Activated gamma-delta T cell (primary cell): ENCODE measurements around the gene MYADM.

Source experiments
- DNase-seq: peaks from one replicate; lab custom pipeline; 2025; lab: John Stamatoyannopoulos, UW

The MYADM gene

DNA sequence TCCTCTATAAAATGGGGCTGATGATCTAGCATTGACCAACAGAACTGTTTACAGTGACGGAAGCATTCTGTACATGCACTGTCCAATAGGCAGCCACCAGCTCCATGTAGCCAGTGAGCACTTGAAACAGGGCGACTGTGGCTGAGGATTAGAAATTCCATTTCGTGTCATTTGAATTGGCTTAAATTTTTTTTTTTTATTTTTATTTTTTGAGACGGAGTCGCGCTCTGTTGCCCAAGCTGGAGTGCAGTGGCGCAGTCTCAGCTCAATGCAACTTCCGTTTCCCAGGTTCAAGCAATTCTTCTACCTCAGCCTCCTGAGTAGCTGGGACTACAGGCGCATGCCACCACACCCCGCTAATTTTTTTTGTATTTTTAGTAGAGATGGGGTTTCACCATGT lies 17.4 kb downstream of the MYADM start:
- DNase-seq, result no peak

DNA sequence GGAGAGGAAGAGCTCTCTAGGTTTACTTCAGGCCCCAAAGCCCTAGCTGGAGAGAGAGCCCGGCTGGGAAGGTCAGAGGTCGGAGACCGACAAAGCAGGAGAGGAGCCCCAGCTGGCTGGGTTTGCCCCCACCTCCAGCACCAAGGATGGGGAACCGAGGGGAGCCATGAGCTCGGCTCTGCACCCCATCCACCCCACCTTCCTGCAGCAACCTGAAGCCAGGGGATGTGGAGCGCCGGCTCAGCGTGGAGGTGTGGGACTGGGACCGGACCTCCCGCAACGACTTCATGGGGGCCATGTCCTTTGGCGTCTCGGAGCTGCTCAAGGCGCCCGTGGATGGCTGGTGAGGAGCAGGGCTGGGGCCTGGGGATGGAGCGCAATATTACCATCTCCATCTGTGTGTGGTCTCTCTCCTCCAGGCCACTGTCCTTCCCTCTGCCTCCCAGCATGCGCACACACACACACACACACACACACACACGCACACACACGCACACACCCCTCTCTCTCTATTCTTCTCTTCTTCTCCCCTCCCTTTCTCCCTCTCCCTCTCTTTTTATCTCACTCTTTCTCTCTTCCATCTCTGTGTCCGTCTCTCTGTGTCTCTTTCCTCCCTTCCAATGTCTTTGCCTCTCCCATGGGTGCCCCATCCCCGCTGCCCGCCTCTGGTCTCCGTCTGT lies 24.8 kb downstream of the MYADM start:
- no peak for DNase-seq

DNA sequence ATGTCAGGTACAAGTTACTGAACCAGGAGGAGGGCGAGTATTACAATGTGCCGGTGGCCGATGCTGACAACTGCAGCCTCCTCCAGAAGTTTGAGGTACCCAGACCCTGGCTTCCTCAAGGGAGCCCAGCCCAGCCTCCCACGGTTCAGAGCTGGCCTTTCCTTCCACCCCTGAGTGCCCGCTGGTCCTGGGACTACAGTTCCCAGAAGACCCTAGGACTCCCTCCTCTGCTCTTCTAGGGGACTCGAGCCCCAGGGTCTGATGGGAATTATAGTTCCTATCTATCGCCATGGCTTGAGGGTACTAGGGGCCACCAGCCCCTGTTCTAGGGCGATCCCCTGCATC lies 25.3 kb downstream of the MYADM start:
- DNase-seq, result no peak

DNA sequence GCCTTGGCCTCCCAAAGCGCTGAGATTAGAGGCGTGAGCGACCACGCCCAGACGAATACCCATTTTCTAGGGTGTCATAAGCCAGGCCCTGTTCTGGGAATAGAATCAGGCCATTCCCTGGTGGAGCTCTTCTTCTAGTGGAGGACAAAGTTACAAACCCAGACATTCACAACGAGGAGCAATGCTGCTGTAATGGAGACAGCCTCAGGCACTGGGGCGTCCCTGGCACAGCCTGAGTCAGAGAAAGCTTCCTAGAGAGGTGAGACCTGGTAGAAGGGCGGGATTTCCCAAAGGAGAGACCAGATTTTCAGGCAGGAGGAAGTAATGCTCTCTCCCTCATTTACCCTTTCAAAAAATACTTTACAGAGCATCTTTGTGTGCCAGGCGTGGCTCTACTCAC lies 27.0 kb downstream of the MYADM start:
- DNase-seq, result no peak

DNA sequence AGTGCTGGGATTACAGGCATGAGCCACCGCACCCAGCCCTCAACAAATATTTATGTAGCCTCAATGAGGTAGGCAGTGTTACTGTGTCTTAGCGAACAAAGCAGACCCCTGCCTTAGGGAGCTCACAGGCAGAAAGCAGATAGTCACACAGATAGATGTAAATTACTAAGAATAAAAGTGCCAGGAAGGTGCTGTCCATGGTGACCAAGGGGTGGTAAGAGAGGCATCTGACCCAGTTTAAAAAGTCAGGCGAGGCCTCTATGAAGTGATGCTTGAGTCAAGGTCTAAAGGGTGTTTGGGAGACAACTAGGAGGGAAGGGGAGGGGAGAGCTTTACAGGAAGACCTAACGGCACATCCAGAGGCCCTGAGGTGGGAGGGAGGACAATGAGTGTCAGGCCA lies 29.0 kb downstream of the MYADM start:
- no peak for DNase-seq

DNA sequence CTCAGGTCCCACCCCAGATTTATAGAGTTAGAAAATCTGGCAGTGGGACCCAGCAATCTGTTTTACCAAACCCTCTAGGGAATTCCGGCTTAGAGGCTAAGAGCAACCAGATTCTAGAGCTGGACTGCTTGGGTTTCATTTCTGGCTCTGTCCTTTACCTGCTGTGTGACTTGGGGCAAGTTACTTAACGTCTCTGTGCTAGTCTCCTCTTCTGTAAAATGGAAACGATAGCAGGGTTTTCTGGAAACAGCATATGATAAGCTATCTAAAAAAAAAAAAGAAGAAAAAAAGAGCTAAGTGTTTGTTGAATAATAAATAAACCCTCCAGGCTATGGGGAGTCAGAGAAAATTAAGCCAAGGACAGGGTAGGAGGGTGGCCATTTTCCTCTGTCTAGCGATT lies 29.8 kb downstream of the MYADM start:
- DNase-seq, result no peak

DNA sequence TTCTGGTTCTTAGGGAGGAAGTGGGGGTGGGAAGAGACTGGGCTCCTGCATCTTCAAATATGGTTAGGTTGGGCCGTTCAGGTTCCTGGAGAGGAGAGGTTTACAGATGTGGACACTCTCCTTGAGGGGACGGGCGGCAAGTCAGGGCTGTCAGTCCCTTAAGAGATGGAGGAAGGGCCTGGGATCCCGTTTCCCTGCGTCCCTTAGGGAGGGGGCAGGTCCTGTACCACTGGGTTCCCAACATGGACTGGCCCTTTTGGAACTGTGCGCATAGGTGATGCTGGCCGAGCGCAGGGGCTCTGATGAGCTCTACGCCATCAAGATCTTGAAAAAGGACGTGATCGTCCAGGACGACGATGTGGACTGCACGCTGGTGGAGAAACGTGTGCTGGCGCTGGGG lies 30.5 kb downstream of the MYADM start:
- DNase-seq, result no peak

DNA sequence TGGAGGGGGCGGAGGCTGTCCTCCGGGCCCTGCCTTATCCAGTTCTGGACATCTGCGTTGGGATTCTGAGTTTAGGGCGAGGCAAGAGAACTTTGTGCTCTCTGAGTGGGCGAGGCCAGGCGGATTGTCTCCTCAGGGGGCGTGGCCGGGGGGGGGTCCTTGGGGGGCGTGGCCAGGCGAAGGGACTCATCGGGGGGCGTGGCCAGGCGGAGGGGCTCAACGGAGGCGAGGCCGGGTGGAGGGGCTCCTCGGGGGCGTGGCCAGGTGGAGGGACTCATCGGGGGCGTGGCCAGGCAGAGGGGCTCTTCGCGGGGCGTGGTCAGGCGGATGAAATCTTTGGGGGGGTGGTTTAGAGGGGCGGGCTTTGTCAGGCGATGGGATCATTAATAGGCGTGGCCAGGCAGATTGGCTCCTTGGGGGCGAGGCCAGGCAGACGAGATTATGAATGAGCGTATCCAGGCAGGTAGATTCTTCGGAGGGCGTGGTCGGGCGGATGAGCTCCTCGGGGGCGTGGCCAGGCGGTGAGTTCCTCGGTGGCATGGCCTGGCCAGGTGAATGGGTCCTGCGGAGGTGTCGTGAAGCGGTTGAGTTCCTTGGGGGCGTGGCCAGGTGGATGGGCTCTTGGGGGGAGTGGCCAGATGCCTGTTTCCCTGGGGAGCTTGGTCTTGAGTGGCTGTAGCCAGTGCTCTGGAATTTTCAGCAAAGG lies 31.1 kb downstream of the MYADM start:
- no peak for DNase-seq

DNA sequence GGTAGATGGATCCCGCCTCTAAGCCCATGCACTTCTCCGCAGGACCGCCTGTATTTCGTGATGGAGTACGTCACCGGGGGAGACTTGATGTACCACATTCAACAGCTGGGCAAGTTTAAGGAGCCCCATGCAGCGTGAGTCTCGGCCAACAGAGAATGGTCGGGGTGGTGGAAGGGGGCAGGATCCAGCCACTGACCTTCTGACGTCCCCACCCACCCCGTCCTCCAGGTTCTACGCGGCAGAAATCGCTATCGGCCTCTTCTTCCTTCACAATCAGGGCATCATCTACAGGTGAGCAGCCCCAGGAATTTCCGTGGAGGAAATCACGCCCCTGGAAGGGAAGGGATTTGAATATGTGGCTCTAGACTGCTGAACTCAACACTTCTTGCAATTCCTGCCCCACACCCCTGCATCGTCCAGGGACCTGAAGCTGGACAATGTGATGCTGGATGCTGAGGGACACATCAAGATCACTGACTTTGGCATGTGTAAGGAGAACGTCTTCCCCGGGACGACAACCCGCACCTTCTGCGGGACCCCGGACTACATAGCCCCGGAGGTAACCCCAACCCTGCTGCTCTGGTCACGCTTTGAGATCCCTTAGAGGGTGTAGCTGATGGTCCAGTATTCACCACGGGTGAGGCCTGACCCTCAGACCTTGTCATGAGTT lies 32.6 kb downstream of the MYADM start:
- DNase-seq, result no peak

DNA sequence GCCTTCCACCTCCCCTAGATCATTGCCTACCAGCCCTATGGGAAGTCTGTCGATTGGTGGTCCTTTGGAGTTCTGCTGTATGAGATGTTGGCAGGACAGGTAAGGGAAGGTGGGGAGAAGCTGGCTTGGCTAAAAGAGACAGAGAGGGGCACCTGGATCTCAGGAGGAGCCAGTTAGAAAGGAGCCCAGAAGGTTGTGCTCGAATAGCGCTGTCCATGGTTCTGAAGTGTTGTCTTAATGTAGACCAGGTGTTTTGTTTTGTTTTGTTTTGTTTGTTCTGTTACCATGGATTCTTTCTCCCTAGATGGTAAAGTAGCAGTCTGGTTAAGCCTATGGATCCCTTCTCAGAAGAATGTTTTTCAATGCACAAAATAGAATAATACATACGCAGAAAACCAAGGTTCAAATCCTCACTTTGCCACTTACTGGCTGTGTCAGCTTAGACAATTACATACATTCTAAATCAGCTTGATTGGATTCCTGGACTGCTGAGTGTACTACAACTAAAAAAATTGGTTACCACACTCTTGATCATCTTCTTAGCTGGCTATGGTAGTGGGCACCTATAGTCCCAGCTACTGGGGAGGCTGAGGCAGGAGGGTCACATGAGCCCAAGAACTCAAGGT lies 35.5 kb downstream of the MYADM start:
- DNase-seq, result no peak

DNA sequence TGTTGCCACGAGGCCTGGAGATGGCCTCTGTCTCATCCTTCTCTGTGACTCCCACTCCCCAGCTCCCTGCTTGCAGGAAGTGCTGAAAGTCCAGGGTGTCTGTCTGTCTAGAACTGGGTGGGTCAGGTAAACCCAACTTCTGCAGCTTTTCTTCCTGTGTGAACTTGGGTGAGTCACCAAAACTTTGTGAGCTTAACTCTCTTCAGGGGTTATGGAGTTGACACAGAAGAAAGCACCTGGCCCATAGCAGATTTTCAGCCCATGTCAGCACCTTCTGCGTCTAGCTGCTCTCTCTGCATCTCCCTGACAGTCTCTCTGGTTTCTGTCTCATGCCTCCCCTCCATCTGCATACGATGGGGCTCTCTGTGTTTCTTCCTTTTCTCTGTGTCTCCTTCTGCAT lies 37.2 kb downstream of the MYADM start:
- no peak for DNase-seq

DNA sequence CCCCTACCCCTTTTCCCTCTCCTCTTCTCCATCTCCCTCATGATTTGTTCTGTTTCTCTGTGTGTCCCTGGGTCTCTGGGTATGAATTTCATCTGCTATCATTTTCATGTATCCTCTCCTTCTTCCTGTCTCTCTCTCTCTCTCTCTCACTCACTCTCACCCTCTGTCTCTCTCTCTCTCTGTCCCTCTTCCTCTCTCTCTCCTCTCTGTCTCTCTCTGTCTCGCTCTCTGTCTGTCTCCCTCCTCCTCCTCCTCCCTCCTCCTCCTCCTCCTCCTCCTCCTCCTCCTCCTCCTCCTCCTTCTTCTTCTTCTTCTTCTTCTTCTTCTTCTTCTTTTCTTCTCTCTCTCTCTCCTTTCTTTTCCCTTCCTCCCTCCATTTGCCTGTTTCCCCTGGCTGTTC lies 38.1 kb downstream of the MYADM start:
- no peak for DNase-seq

DNA sequence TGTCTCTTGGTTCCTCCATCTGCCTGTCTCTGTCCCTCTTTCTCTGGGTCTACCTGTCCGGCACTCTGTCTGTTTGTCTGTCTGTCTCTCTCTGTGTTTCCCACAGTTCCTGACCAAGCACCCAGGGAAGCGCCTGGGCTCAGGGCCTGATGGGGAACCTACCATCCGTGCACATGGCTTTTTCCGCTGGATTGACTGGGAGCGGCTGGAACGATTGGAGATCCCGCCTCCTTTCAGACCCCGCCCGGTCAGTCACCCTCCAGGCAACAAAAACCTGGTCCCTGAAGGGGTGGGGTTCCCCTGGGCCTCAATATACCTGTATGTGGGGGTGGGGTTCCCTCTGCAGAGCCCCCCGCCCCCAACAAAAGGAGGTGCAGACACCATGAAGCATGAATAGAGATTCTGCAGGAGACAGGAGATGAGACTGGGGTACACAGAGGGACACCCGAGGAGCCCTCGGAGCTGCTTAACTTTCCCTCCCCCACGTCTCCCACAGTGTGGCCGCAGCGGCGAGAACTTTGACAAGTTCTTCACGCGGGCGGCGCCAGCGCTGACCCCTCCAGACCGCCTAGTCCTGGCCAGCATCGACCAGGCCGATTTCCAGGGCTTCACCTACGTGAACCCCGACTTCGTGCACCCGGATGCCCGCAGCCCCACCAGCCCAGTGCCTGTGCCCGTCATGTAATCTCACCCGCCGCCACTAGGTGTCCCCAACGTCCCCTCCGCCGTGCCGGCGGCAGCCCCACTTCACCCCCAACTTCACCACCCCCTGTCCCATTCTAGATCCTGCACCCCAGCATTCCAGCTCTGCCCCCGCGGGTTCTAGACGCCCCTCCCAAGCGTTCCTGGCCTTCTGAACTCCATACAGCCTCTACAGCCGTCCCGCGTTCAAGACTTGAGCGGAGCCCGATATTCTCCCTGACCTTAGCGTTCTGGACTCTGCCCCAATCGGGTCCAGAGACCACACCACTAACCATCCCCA lies 38.8 kb downstream of the MYADM start:
- no peak for DNase-seq

DNA sequence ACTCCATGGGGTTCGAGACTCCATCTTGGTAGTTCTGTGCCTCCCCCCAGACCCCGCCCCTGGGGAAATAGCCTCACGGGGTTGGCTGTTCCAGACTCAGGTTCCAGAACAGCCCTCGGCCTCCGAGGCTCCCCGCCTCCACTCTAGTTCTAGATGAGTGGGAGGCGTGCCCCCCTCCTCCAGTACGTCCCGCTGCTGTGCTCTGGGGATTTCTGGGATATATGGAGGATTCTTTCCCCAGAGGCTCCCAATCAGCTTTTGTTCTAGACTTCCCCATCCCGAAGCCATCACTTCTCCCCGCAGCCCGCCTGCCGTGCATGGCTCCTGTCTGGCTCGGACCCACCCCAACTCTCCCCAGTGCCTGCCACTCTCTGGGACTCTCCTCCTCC lies 39.5 kb downstream of the MYADM start:
- DNase-seq, result no peak

DNA sequence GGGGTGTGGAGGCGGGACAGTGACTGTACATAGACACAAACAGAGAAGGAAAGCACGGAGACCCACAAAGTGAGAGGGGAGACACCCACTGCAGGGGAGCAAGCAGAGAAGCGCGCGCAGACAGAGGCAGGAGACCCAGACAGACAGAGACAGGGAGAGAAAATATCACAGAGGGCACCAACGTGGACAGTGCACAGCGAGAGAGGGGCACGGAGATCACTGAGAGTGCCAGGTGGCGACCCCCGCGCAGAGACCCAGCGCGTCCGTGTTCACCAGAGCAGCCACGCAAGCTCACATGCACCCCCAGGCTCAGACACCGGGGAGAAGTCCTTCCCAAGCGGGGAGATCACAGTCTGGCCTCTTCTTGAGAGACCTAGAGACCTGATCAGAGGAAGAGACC lies 40.0 kb downstream of the MYADM start:
- DNase-seq, result no peak

DNA sequence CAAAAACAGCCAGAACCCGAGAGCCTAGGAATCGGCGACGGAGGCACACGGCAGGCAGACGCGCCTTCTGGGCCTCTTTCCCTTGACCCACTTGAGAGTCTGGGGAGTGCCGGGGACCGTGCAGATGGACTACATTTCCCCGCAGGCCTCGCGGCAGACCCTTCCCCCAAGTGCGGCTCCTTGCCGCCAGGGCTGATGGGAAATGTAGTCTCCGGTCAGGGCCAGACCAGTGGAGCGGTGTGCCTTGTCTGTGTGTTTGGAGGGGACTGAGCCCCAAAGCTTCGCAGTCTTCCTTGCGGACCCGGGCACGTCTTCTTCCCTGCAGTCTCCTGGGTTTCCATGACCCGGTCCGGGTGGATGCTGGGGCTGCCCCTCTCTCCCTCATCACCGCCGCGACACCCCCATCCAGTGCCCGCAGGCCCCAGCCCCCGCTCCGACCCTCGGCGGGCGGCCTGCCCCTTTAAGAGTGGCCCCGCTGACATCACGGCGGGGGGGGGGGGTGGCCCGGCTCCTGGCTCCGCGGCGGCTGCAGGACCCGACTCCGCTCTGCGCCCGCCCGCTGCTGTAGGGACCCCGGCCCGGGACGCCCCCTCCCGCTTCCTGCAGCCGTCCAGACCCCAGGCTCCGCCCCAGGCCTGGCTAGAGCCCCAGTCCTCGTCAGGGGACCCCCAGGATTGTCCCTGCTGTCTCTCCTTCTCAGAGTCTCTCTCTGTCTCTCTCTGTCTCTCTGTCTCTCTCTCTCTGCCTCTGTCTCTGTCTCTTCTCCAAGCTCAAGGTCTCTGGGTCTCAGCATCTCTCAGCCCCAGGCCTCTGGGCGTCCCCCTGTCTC lies 40.6 kb downstream of the MYADM start:
- no peak for DNase-seq

DNA sequence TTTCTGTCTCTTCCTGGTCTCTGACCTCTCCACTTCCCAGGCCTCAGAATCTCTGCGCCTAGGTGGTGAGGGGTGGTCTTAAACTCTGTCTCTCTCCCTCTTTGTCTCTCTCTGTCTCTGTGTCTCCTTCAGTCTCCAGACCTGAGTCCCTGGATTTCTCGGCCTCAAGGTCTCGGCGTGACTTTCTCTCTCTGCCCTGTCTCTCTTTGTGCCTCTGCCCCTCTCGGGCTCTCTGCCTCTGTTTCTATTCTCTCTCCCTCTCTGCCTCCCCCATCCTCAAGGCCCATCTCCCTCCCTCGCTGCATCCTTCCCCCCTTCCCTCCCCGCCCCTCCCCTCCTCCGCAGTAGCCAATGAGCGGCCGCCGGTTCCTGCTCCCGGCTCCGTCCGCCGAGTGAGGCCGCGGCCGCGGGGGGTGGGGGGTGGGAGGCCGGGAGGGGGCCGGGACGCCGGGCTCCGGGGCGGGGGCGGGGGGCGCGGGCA lies 41.3 kb downstream of the MYADM start, which contains the start of gene CACNG7:
Gene CACNG7 (plus strand): TSS at position 344 of the 481 bp plus-strand sequence. CDS start 3,554 bp downstream, outside the sequence.
- DNase-seq, result no peak

DNA sequence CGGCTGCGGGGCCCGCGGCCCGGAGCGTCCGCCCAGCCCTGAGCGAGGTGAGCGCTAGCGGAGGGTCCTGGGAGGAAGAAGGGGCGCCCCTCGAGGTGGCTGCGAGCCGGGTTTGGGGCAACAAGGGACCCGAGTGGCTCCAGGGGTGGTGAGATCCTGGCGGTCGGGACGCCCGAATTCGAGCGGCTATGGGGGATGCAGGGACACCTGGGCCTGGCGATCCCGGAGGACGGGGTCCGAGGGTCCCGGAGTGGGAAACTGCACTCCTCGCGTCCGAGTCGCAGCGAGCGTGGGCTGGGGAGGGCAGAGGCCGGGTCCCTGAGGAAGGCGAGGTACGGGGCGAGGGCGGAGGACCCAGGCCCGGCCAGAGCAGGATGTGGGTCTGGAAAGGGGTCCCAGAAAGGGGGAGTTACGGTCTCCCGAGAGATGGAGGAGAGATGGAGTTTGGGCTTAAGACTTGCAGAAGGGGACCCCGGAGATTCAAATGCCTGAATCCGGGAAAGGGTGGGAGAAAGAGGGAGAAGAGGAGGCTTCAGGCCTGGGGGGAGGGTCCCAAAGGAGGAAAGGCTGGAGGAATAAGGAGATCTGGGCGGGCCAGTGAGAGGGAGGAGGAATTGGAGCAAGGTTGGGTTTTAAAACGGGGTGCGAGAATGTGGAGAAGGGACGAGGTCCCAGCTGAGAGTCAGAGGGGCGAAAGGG lies 41.9 kb downstream of the MYADM start:
- DNase-seq, result no peak

DNA sequence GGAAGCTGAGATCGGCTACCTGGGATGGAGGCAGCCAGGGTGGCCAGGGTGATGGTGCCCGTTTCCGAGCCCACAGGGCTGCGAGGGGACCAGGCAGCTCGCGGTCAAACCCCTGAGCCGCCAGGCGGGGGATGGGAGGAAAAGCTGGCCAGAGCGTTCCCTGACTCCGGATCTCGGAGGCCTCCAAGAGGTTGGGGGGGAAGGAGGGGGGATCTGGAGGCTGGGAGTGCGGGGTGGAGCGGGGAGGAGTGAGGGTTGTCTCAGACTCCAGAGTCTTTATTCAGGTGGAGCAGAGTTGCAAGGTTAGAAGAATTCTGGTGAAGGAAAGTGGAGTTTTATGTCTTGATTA lies 42.5 kb downstream of the MYADM start:
- no peak for DNase-seq

DNA sequence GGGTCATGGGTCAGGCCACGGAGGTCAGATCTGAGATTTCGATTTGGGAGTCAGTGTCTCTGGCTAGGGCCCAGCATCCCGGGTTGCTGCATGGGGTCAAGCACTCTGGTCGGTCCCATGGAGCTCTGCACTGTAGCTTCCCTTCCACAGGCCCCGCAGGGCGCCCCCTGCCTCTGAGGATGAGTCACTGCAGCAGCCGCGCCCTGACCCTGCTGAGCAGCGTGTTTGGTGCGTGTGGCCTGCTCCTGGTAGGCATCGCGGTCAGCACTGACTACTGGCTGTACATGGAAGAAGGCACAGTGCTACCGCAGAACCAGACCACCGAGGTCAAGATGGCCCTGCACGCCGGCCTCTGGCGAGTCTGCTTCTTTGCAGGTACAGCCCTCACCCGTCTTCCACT lies 45.0 kb downstream of the MYADM start:
- no peak for DNase-seq
